HEK293 (cell line): Measurements from ENCODE around the gene LRRTM4.

Experiments
- CTCF ChIA-PET: fragments of 350-600 bp; formaldehyde crosslinking; extraction: SDS; loops from one replicate; lab custom pipeline; 2021; ENCODE audit warnings: antibody characterized with exemption; lab: Yijun Ruan, JAX
- POLR2A ChIA-PET: fragments of 300-600 bp; formaldehyde crosslinking; extraction: SDS; loops from one replicate; lab custom pipeline; 2020; ENCODE audit warnings: antibody characterized with exemption, inconsistent platforms; lab: Yijun Ruan, JAX
- H3K27ac ChIP-seq: fragments of 200-500 bp; sonication (Bioruptor generic); 2 replicates; pipeline ENCODE4 v1.5.1; 2014; ENCODE audit warnings: low read depth, low read length, control low read depth, inconsistent platforms; ENCODE audit errors: extremely low read depth
- H3K36me3 ChIP-seq, 2 experiments: fragments of 200-500 bp in 1 of 2; sonication (Bioruptor generic) in 1 of 2; 1 replicate in 1 of 2; 2 replicates in 1 of 2; pipeline ENCODE4 v1.5.1; 2014 to 2017; ENCODE audit warnings: inconsistent platforms in 2 of 2, low read length in 2 of 2; ENCODE audit not compliant: control insufficient read depth in 2 of 2, insufficient read depth in 1 of 2
- H3K4me1 ChIP-seq: fragments of 200-500 bp; sonication (Bioruptor generic); 2 replicates; pipeline ENCODE4 v1.5.1; 2014; ENCODE audit warnings: mild to moderate bottlenecking, low read length, inconsistent platforms; ENCODE audit not compliant: control insufficient read depth, insufficient read depth
- H3K4me3 ChIP-seq: 2 replicates; pipeline ENCODE4 v1.5.1; 2011; ENCODE audit warnings: low read depth, mild to moderate bottlenecking, control low read depth, low read length, moderate library complexity
- H3K9me3 ChIP-seq: fragments of 200-500 bp; sonication (Bioruptor generic); 2 replicates; pipeline ENCODE4 v1.5.1; 2014; ENCODE audit warnings: low read depth, low read length, inconsistent platforms; ENCODE audit not compliant: control insufficient read depth, insufficient read depth
- BCL11B ChIP-seq: fragments of 450-650 bp; formaldehyde crosslinking; IDR thresholded peaks from 2 replicates; pipeline ENCODE4 v1.5.1; 2016; ENCODE audit warnings: low read depth, missing biosample characterization, missing genetic modification characterization
- ELK4 ChIP-seq: IDR thresholded peaks from 2 replicates; pipeline ENCODE4 v1.6.1; 2011; ENCODE audit warnings: mild to moderate bottlenecking, low read depth, low read length, borderline replicate concordance
- GFI1B ChIP-seq: fragments of 450-650 bp; formaldehyde crosslinking; IDR thresholded peaks from 2 replicates; pipeline ENCODE4 v1.5.1; 2016; ENCODE audit warnings: missing biosample characterization, missing genetic modification characterization
- PRDM10 ChIP-seq: fragments of 450-650 bp; formaldehyde crosslinking; IDR thresholded peaks from 2 replicates; pipeline ENCODE4 v1.5.1; 2016; ENCODE audit warnings: missing biosample characterization, missing genetic modification characterization
- ZBTB17 ChIP-seq: fragments of 450-650 bp; formaldehyde crosslinking; IDR thresholded peaks from 2 replicates; pipeline ENCODE4 v1.5.1; 2016; ENCODE audit warnings: missing biosample characterization, missing genetic modification characterization
- ZEB2 ChIP-seq: fragments of 450-650 bp; formaldehyde crosslinking; IDR thresholded peaks from 2 replicates; pipeline ENCODE4 v1.5.1; 2016; ENCODE audit warnings: missing biosample characterization, missing genetic modification characterization
- ZIC2 ChIP-seq: fragments of 450-650 bp; formaldehyde crosslinking; IDR thresholded peaks from 2 replicates; pipeline ENCODE4 v1.5.1; 2016; ENCODE audit warnings: missing biosample characterization, missing genetic modification characterization
- ZNF114 ChIP-seq: fragments of 450-650 bp; formaldehyde crosslinking; IDR thresholded peaks from 2 replicates; pipeline ENCODE4 v1.5.0; 2017; ENCODE audit warnings: missing biosample characterization, missing genetic modification characterization
- ZNF341 ChIP-seq: fragments of 450-650 bp; formaldehyde crosslinking; IDR thresholded peaks from 2 replicates; pipeline ENCODE4; 2016; ENCODE audit warnings: low read depth, missing biosample characterization, missing genetic modification characterization
- ZNF391 ChIP-seq: fragments of 450-650 bp; formaldehyde crosslinking; IDR thresholded peaks from 2 replicates; pipeline ENCODE4 v1.5.1; 2016; ENCODE audit warnings: low read depth, missing biosample characterization, missing genetic modification characterization, borderline replicate concordance
- ZNF629 ChIP-seq: fragments of 450-650 bp; formaldehyde crosslinking; IDR thresholded peaks from 2 replicates; pipeline ENCODE4 v1.5.1; 2017; ENCODE audit warnings: missing biosample characterization, missing genetic modification characterization
- ZNF76 ChIP-seq: fragments of 450-650 bp; formaldehyde crosslinking; IDR thresholded peaks from 2 replicates; pipeline ENCODE4; 2016; ENCODE audit warnings: low read depth, missing biosample characterization, missing genetic modification characterization, borderline replicate concordance
- ZNF785 ChIP-seq: fragments of 450-650 bp; formaldehyde crosslinking; IDR thresholded peaks from 2 replicates; pipeline ENCODE4 v1.5.1; 2016; ENCODE audit warnings: missing biosample characterization, missing genetic modification characterization
- TF ChIP-seq, protein P1 (sequence below): fragments of 450-650 bp; formaldehyde crosslinking; IDR thresholded peaks from 2 replicates; pipeline ENCODE4 v1.5.1; 2017; ENCODE audit warnings: missing biosample characterization, missing genetic modification characterization
- TF ChIP-seq, protein P2 (sequence below): fragments of 450-650 bp; formaldehyde crosslinking; IDR thresholded peaks from 2 replicates; pipeline ENCODE4 v1.5.1; 2016; ENCODE audit warnings: missing biosample characterization, missing genetic modification characterization, borderline replicate concordance
- TF ChIP-seq, protein P3 (sequence below): fragments of 450-650 bp; formaldehyde crosslinking; IDR thresholded peaks from 2 replicates; pipeline ENCODE4 v1.5.1; 2016; ENCODE audit warnings: missing biosample characterization, missing genetic modification characterization

LRRTM4 gene

DNA sequence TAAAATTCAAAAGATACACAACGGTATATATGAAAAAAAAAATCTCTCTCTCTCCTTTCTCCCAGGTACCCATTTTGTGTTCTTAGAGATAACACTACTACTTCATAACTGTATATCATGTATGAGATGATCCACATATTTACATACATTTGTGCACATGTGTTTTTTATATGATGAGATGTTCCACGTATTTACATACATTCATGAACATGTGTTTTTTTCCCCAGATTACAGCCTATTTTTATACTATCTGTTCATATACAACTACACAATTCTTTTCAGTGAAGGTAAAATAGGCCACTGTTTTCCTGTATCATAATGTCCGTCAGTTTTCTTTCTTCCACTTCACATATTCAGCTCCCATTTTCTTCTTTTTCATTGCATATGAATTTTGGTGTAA is 808.9 kb downstream of the LRRTM4 start:
- Histone ChIP-seq H3K27ac (no peak overlapping the region), H3K4me1 (no peaks in the 10 kb centered on the region), H3K4me3 (no peak overlapping the region), H3K36me3 (no peaks in the 10 kb centered on the region), H3K9me3 (no peaks in the 10 kb centered on the region)
- POLR2A ChIA-PET, result no interaction called here
- CTCF ChIA-PET, result no interaction called here
- TF ChIP-seq ZNF785 (tag by site-specific recombination), result no peak
- no peak for TF ChIP-seq ZNF391
- TF ChIP-seq, protein P1, sequence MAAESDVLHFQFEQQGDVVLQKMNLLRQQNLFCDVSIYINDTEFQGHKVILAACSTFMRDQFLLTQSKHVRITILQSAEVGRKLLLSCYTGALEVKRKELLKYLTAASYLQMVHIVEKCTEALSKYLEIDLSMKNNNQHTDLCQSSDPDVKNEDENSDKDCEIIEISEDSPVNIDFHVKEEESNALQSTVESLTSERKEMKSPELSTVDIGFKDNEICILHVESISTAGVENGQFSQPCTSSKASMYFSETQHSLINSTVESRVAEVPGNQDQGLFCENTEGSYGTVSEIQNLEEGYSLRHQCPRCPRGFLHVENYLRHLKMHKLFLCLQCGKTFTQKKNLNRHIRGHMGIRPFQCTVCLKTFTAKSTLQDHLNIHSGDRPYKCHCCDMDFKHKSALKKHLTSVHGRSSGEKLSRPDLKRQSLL, result no peak
- no peak for TF ChIP-seq ZNF76
- TF ChIP-seq GFI1B (tag by site-specific recombination), result no peak
- TF ChIP-seq BCL11B (tag by site-specific recombination), result no peak
- no peak for TF ChIP-seq ZIC2 (tag by site-specific recombination)
- TF ChIP-seq, protein P2, sequence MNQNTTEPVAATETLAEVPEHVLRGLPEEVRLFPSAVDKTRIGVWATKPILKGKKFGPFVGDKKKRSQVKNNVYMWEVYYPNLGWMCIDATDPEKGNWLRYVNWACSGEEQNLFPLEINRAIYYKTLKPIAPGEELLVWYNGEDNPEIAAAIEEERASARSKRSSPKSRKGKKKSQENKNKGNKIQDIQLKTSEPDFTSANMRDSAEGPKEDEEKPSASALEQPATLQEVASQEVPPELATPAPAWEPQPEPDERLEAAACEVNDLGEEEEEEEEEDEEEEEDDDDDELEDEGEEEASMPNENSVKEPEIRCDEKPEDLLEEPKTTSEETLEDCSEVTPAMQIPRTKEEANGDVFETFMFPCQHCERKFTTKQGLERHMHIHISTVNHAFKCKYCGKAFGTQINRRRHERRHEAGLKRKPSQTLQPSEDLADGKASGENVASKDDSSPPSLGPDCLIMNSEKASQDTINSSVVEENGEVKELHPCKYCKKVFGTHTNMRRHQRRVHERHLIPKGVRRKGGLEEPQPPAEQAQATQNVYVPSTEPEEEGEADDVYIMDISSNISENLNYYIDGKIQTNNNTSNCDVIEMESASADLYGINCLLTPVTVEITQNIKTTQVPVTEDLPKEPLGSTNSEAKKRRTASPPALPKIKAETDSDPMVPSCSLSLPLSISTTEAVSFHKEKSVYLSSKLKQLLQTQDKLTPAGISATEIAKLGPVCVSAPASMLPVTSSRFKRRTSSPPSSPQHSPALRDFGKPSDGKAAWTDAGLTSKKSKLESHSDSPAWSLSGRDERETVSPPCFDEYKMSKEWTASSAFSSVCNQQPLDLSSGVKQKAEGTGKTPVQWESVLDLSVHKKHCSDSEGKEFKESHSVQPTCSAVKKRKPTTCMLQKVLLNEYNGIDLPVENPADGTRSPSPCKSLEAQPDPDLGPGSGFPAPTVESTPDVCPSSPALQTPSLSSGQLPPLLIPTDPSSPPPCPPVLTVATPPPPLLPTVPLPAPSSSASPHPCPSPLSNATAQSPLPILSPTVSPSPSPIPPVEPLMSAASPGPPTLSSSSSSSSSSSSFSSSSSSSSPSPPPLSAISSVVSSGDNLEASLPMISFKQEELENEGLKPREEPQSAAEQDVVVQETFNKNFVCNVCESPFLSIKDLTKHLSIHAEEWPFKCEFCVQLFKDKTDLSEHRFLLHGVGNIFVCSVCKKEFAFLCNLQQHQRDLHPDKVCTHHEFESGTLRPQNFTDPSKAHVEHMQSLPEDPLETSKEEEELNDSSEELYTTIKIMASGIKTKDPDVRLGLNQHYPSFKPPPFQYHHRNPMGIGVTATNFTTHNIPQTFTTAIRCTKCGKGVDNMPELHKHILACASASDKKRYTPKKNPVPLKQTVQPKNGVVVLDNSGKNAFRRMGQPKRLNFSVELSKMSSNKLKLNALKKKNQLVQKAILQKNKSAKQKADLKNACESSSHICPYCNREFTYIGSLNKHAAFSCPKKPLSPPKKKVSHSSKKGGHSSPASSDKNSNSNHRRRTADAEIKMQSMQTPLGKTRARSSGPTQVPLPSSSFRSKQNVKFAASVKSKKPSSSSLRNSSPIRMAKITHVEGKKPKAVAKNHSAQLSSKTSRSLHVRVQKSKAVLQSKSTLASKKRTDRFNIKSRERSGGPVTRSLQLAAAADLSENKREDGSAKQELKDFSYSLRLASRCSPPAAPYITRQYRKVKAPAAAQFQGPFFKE (tag by site-specific recombination), result no peak
- TF ChIP-seq ZNF341 (tag by site-specific recombination), result no peak
- TF ChIP-seq, protein P3, sequence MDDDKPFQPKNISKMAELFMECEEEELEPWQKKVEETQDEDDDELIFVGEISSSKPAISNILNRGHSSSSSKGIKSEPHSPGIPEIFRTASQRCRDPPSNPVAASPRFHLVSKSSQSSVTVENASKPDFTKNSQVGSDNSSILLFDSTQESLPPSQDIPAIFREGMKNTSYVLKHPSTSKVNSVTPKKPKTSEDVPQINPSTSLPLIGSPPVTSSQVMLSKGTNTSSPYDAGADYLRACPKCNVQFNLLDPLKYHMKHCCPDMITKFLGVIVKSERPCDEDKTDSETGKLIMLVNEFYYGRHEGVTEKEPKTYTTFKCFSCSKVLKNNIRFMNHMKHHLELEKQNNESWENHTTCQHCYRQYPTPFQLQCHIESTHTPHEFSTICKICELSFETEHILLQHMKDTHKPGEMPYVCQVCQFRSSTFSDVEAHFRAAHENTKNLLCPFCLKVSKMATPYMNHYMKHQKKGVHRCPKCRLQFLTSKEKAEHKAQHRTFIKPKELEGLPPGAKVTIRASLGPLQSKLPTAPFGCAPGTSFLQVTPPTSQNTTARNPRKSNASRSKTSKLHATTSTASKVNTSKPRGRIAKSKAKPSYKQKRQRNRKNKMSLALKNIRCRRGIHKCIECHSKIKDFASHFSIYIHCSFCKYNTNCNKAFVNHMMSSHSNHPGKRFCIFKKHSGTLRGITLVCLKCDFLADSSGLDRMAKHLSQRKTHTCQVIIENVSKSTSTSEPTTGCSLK (tag by site-specific recombination), result no peak
- no peak for TF ChIP-seq ELK4
- TF ChIP-seq ZBTB17 (tag by site-specific recombination), result no peak
- TF ChIP-seq ZEB2, result no peak
- TF ChIP-seq ZNF114 (tag by site-specific recombination), result no peak
- no peak for TF ChIP-seq ZNF629
- TF ChIP-seq PRDM10 (tag by site-specific recombination), result no peak
